ENCODE measurements around the gene OTC. TPM values are rescaled to one million over a fixed set of nuclear protein-coding genes. Genes with fewer than 3 reads are reported as not detected.
A peak's percentile ranks its signal among the peaks of the same experiment; 100 is the strongest.

The OTC gene
- polyA plus RNA-seq, 1 donor from 2014 or later: not detected

- Histone ChIP-seq H4K20me1 (ENCODE audit: insufficient read depth) (no peaks in the 10 kb centered on the region), H3K36me3 (ENCODE audit: insufficient read depth, low read length) (no peaks in the 10 kb centered on the region), H3K4me3 (ENCODE audit: low read length) (no peak overlapping the region), H3K27ac (ENCODE audit: low read length) (no peak overlapping the region), H3K4me2 (ENCODE audit: low read length) (no peak overlapping the region), H3K79me2 (replicated peaks; ENCODE audit: insufficient read depth, low read length) (no peaks in the 10 kb centered on the region), H3K9ac (ENCODE audit: low read length) (no peak overlapping the region), H3K9me2 (ENCODE audit: insufficient read depth, low read length) (no peaks in the 10 kb centered on the region), H3K27me3 (ENCODE audit: insufficient read depth, low read depth, low read length) (no peaks in the 10 kb centered on the region), H2AFZ (ENCODE audit: low read depth, low read length) (no peak overlapping the region), H3F3A (ENCODE audit: insufficient read depth, low read length, poor library complexity, severe bottlenecking) (no peaks in the 10 kb centered on the region), H3K9me3 (ENCODE audit: low read length) (no peaks in the 10 kb centered on the region)
- TF ChIP-seq RAD21 (conservative IDR thresholded peaks at IDR 0.05) (peak; percentile 53), SMC3 (conservative IDR thresholded peaks at IDR 0.05; ENCODE audit: poor library complexity) (peak; percentile 38), CTCF (IDR thresholded peaks at IDR 0.05; ENCODE audit: poor library complexity, severe bottlenecking) (peak; percentile 49), REST (IDR thresholded peaks at IDR 0.05; ENCODE audit: borderline replicate concordance) (no peak)
These were observed 105.7 kb downstream of the OTC start for GRCh38 chrX:38458071-38458470.

GRCh38 chrX:38462257-38462656 is 109.9 kb downstream of the OTC start:
- no peak overlapping the region for H2AFZ ChIP-seq (ENCODE audit: low read depth, low read length)

More at GRCh38 chrX:38462257-38462656, 109.9 kb downstream of the OTC start:
- H3K4me2 ChIP-seq (ENCODE audit: low read length): no peak overlapping the region
- no peak overlapping the region for H3K4me3 ChIP-seq (ENCODE audit: low read length)
- H3F3A ChIP-seq (ENCODE audit: insufficient read depth, low read length, poor library complexity, severe bottlenecking): no peaks in the 10 kb centered on the region
- no peaks in the 10 kb centered on the region for H3K79me2 ChIP-seq (replicated peaks; ENCODE audit: insufficient read depth, low read length)
- H4K20me1 ChIP-seq (ENCODE audit: insufficient read depth): no peaks in the 10 kb centered on the region
- H3K9me3 ChIP-seq (ENCODE audit: low read length): no peaks in the 10 kb centered on the region
- no peak overlapping the region for H3K27ac ChIP-seq (ENCODE audit: low read length)
- no peaks in the 10 kb centered on the region for H3K9me2 ChIP-seq (ENCODE audit: insufficient read depth, low read length)
- no peak for TF ChIP-seq RAD21 (conservative IDR thresholded peaks at IDR 0.05)
- TF ChIP-seq POLR2AphosphoS5 (IDR thresholded peaks at IDR 0.05): no peak
- TF ChIP-seq CTCF (IDR thresholded peaks at IDR 0.05; ENCODE audit: poor library complexity, severe bottlenecking): no peak
- TF ChIP-seq MXI1 (conservative IDR thresholded peaks at IDR 0.05; ENCODE audit: poor library complexity, severe bottlenecking): no peak
- TF ChIP-seq EP300 (conservative IDR thresholded peaks at IDR 0.05; ENCODE audit: poor library complexity, severe bottlenecking): no peak
- no peak for TF ChIP-seq REST (IDR thresholded peaks at IDR 0.05; ENCODE audit: borderline replicate concordance)
- no peak overlapping the region for H3K9ac ChIP-seq (ENCODE audit: low read length)
- no peaks in the 10 kb centered on the region for H3K27me3 ChIP-seq (ENCODE audit: insufficient read depth, low read depth, low read length)
- H3K36me3 ChIP-seq (ENCODE audit: insufficient read depth, low read length): no peaks in the 10 kb centered on the region
